Stimulated activated naive CD8-positive, alpha-beta T cell treated with anti-CD3 and anti-CD28 coated beads, Interleukin-15, Interleukin-2, amounts not matched to agents 100 ng/mL and 50 ng/mL, for 24 hours (primary cell): ENCODE measurements around the gene RARS1.

ENCODE experiments used
- H3K27ac Mint-ChIP-seq: one replicate; pipeline ENCODE4 v1.8.0; 2021; ENCODE audit warnings: mild to moderate bottlenecking, mixed read lengths
- H3K27me3 Mint-ChIP-seq: one replicate; pipeline ENCODE4 v1.8.0; 2021; ENCODE audit warnings: mixed read lengths
- H3K36me3 Mint-ChIP-seq: one replicate; pipeline ENCODE4 v1.8.0; 2021; ENCODE audit warnings: low read depth, mixed read lengths
- H3K4me1 Mint-ChIP-seq: one replicate; pipeline ENCODE4 v1.8.0; 2021; ENCODE audit warnings: low read depth, mixed read lengths
- H3K4me3 Mint-ChIP-seq: one replicate; pipeline ENCODE4 v1.8.0; 2021; ENCODE audit warnings: mild to moderate bottlenecking, mixed read lengths
- H3K9me3 Mint-ChIP-seq: one replicate; pipeline ENCODE4 v1.8.0; 2021; ENCODE audit warnings: mixed read lengths

The RARS1 gene

GRCh38 chr5:168486136-168486879, at the start of gene RARS1:
Gene RARS1 (plus strand): TSS chr5:168486471. CDS start chr5:168486499, 28 bp downstream.
- peak within 1 kb of the TSS; percentile 98 for H3K27ac Mint-ChIP-seq
- peaks cover 29% of the 10 kb centered on the region for H3K36me3 Mint-ChIP-seq
- no peaks in the 10 kb centered on the region for H3K27me3 Mint-ChIP-seq
- H3K9me3 Mint-ChIP-seq: no peaks in the 10 kb centered on the region
- H3K4me1 Mint-ChIP-seq: peaks cover 41% of the 10 kb centered on the region
- peak within 1 kb of the TSS; percentile 100 for H3K4me3 Mint-ChIP-seq

DNA sequence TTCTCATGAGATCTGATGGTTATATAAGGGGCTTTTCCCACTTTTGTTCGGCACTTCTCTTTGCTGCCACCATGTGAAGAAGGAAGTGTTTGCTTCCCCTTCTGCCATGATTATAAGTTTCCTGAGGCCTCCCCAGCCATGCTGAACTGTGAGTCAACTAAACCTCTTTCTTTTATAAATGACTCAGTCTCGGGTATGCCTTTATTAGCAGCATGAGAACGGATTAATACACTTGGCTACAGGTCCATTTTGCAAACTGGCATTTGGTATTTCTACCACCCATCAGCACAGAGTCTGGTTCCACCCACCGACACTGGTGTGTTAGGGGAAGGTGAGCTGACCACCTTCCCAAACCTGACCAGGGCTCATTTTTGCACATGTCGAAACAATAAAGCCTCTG, 47.9 kb upstream of the RARS1 start:
- peaks cover 7% of the 10 kb centered on the region for H3K27me3 Mint-ChIP-seq
- no peaks in the 10 kb centered on the region for H3K9me3 Mint-ChIP-seq
- H3K27ac Mint-ChIP-seq: no peak overlapping the region
- H3K4me1 Mint-ChIP-seq: no peaks in the 10 kb centered on the region
- no peaks in the 10 kb centered on the region for H3K36me3 Mint-ChIP-seq
- H3K4me3 Mint-ChIP-seq: no peak overlapping the region

DNA sequence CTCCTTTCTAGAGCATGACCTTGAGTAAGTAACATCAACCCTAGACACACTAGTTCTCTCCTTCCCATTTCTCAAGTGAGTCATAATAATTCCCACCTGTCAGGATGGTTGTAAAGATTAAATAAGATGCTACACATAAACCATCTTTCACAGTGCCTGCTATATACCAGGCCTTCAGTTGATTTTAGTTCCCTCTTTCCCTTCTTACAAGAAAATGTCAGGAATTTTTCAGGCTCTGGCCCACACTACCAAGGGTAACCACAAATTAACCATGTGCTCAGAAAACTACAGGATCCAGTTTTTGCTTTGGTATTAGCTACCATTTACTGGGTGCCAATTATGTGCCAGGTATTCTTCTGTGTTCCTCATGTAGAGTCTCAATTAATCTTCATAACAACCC, 42.7 kb upstream of the RARS1 start:
- H3K9me3 Mint-ChIP-seq: no peaks in the 10 kb centered on the region
- H3K27me3 Mint-ChIP-seq: peaks cover 4% of the 10 kb centered on the region
- H3K4me3 Mint-ChIP-seq: no peak overlapping the region
- no peak overlapping the region for H3K27ac Mint-ChIP-seq
- H3K4me1 Mint-ChIP-seq: no peaks in the 10 kb centered on the region
- H3K36me3 Mint-ChIP-seq: no peaks in the 10 kb centered on the region

GRCh38 chr5:168443950-168444700, 42.1 kb upstream of the RARS1 start:
- peaks cover 4% of the 10 kb centered on the region for H3K27me3 Mint-ChIP-seq
- no peaks in the 10 kb centered on the region for H3K4me1 Mint-ChIP-seq
- no peaks in the 10 kb centered on the region for H3K36me3 Mint-ChIP-seq
- no peak overlapping the region for H3K27ac Mint-ChIP-seq
- H3K4me3 Mint-ChIP-seq: no peak overlapping the region
- no peaks in the 10 kb centered on the region for H3K9me3 Mint-ChIP-seq

- Mint-ChIP-seq H3K36me3 (no peaks in the 10 kb centered on the region), H3K4me1 (no peaks in the 10 kb centered on the region), H3K27ac (no peak overlapping the region), H3K27me3 (peaks cover 2% of the 10 kb centered on the region), H3K4me3 (no peak overlapping the region), H3K9me3 (no peaks in the 10 kb centered on the region)
These were observed 39.2 kb upstream of the RARS1 start for GRCh38 chr5:168446983-168447619.

DNA sequence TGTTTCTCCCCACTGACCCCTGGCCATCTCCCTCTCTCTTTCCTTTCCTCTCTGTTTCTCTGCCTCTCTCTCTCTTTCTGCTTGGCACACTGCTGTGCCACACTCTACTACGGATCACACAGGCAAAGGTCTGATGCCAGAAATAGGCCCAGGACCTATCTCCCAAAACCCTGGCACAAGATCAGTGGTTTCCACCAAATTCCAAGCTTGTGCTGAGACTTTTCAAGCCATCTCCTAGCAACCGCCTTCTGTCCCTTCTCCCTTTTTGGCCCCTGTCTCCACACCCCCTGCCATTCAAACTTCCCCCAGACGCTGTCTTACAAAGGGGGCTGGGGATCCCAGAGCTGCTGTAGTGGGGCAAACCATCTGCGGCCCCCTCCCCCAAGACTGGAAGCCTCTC, 38.5 kb upstream of the RARS1 start:
- no peaks in the 10 kb centered on the region for H3K36me3 Mint-ChIP-seq
- no peak overlapping the region for H3K4me3 Mint-ChIP-seq
- H3K9me3 Mint-ChIP-seq: no peaks in the 10 kb centered on the region
- H3K27ac Mint-ChIP-seq: no peak overlapping the region
- peaks cover 2% of the 10 kb centered on the region for H3K27me3 Mint-ChIP-seq
- no peaks in the 10 kb centered on the region for H3K4me1 Mint-ChIP-seq

DNA sequence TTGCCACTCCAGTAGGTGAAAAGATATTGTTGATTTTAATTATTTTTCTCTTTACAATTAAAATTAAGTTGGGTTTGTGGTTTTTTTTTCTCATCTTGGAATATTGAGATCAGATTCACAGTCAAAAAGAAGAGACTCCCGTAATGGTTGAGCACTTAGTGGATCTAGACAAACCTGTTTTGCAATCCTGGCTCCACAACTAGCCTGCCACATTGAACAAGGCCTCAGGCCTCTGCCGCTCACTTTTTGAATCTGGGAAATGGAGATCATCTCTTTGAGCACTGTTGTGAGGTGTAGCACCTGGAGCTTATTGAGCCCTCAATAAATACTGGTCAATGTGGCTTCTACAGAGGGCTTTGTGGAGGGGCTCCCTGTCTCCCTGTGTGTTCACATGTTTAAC, 37.1 kb upstream of the RARS1 start:
- no peak overlapping the region for H3K4me3 Mint-ChIP-seq
- no peaks in the 10 kb centered on the region for H3K4me1 Mint-ChIP-seq
- no peaks in the 10 kb centered on the region for H3K9me3 Mint-ChIP-seq
- H3K36me3 Mint-ChIP-seq: no peaks in the 10 kb centered on the region
- peaks cover 2% of the 10 kb centered on the region for H3K27me3 Mint-ChIP-seq
- H3K27ac Mint-ChIP-seq: no peak overlapping the region

DNA sequence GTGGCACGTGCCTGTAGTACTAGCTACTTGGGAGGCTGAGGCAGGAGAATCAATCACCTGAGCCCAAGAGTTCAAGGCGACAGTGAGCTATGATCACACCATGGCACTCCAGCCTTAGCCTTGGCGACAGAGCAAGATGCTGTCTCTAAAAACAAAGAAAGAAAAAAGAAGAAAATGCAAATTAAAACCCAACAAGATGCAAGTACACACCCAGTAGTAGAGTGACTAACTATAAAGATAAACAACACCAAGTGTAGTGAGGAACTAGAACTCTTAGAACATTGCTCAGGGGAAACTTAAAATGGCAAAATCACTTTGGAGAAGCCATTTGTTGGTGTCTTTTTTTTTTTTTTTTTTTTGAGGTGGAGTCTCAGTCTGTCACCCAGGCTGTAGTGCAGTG, 34.7 kb upstream of the RARS1 start:
- H3K9me3 Mint-ChIP-seq: no peaks in the 10 kb centered on the region
- H3K36me3 Mint-ChIP-seq: no peaks in the 10 kb centered on the region
- no peaks in the 10 kb centered on the region for H3K4me1 Mint-ChIP-seq
- peaks cover 2% of the 10 kb centered on the region for H3K27me3 Mint-ChIP-seq
- H3K4me3 Mint-ChIP-seq: no peak overlapping the region
- H3K27ac Mint-ChIP-seq: no peak overlapping the region

DNA sequence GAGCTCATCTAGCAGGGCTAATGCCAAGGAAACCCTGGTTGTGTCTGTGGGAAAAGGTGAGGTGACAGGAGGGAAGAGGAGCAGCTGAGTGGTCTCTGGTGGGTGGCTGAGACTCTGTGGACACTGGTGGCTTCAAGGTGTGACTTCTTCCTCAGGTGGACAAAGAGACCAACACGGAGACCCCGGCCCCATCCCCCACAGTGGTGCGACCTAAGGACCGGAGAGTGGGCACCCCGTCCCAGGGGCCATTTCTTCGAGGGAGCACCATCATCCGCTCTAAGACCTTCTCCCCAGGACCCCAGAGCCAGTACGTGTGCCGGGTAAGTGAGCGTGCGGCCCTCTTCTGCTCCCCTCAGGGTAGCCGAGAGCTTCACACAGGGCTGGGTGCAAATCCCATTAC, 31.1 kb upstream of the RARS1 start:
- Mint-ChIP-seq H3K4me1 (no peaks in the 10 kb centered on the region), H3K9me3 (peaks cover 3% of the 10 kb centered on the region), H3K27ac (no peak overlapping the region)

GRCh38 chr5:168457542-168457941, 28.7 kb upstream of the RARS1 start:
- Mint-ChIP-seq H3K36me3 (no peaks in the 10 kb centered on the region), H3K27ac (no peak overlapping the region), H3K27me3 (no peaks in the 10 kb centered on the region), H3K4me3 (no peak overlapping the region), H3K4me1 (no peaks in the 10 kb centered on the region), H3K9me3 (peaks cover 3% of the 10 kb centered on the region)

More for the DNA sequence above, 31.1 kb upstream of the RARS1 start:
- Mint-ChIP-seq H3K27me3 (no peaks in the 10 kb centered on the region), H3K36me3 (no peaks in the 10 kb centered on the region), H3K4me3 (no peak overlapping the region)

- Mint-ChIP-seq H3K4me1 (no peaks in the 10 kb centered on the region), H3K4me3 (no peak overlapping the region), H3K27me3 (no peaks in the 10 kb centered on the region), H3K36me3 (no peaks in the 10 kb centered on the region), H3K9me3 (peaks cover 3% of the 10 kb centered on the region), H3K27ac (no peak overlapping the region)
These were observed 25.7 kb upstream of the RARS1 start for GRCh38 chr5:168460606-168461005.

DNA sequence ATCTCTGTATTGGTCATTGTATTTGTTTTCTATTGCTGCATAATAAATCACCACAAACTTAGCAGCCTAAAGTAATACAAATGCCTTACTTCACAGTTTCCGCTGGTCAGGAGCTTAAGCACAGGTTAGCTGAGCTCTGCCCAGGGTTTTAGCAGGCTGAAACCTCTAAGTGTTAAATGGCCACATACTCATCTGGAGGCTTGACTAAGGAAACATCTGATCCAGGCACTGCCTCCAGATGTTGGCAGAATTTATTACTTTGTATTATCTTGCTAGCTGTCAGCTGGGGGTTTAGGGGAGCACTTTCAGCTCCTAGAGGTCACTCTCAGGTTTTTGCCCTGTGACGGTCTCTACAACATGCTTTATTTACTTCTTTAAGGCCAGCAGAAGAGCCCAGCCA, 23.2 kb upstream of the RARS1 start:
- no peaks in the 10 kb centered on the region for H3K36me3 Mint-ChIP-seq
- H3K4me1 Mint-ChIP-seq: no peaks in the 10 kb centered on the region
- no peak overlapping the region for H3K27ac Mint-ChIP-seq
- peaks cover 3% of the 10 kb centered on the region for H3K9me3 Mint-ChIP-seq
- H3K4me3 Mint-ChIP-seq: no peak overlapping the region
- no peaks in the 10 kb centered on the region for H3K27me3 Mint-ChIP-seq

GRCh38 chr5:168464214-168464613, 22.1 kb upstream of the RARS1 start:
- no peaks in the 10 kb centered on the region for H3K9me3 Mint-ChIP-seq
- H3K27ac Mint-ChIP-seq: no peak overlapping the region
- H3K4me1 Mint-ChIP-seq: no peaks in the 10 kb centered on the region
- no peaks in the 10 kb centered on the region for H3K27me3 Mint-ChIP-seq
- no peak overlapping the region for H3K4me3 Mint-ChIP-seq
- no peaks in the 10 kb centered on the region for H3K36me3 Mint-ChIP-seq

DNA sequence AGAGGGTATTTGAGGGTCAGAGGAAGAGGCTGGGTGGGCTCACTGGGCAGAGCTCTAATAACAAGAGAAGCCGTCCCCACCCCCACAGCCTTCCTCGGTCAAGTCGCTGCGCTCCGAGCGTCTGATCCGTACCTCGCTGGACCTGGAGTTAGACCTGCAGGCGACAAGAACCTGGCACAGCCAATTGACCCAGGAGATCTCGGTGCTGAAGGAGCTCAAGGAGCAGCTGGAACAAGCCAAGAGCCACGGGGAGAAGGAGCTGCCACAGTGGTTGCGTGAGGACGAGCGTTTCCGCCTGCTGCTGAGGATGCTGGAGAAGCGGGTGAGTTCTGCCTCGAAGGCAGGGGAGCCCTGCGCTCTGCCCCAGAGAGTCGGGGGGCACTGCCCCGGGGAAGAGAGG, 21.6 kb upstream of the RARS1 start:
- no peaks in the 10 kb centered on the region for H3K4me1 Mint-ChIP-seq
- no peaks in the 10 kb centered on the region for H3K27me3 Mint-ChIP-seq
- H3K4me3 Mint-ChIP-seq: no peak overlapping the region

DNA sequence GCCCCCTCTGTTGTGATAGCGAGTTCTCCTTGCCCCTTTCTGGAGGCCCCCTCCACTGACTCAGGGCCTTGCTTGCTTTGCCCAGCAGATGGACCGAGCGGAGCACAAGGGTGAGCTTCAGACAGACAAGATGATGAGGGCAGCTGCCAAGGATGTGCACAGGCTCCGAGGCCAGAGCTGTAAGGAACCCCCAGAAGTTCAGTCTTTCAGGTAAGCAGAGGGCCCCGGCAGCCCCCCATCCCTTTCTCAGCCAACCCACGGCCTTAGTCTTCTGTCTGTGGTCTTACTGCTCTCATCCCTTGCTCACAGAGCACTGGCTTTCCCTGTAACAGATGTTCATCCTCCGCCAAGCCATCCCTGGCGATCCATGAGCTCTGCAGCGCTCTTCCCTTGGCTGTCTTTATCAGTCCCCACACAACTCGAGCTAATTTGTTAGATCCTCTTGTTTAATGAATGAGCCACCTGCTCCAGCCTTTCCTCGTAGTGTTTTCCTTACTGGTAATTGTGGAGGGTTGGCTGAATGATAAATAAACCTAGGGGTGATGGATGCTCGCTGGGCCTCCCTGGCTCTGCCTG, 18.4 kb upstream of the RARS1 start:
- Mint-ChIP-seq H3K4me3 (no peak overlapping the region), H3K27ac (no peak overlapping the region), H3K4me1 (no peaks in the 10 kb centered on the region), H3K27me3 (peaks cover 3% of the 10 kb centered on the region), H3K36me3 (no peaks in the 10 kb centered on the region), H3K9me3 (no peaks in the 10 kb centered on the region)

More for the DNA sequence above, 21.6 kb upstream of the RARS1 start:
- H3K9me3 Mint-ChIP-seq: no peaks in the 10 kb centered on the region
- no peak overlapping the region for H3K27ac Mint-ChIP-seq
- no peaks in the 10 kb centered on the region for H3K36me3 Mint-ChIP-seq
